Measurements from ENCODE around the gene CDR2.
A peak's percentile ranks its signal among the peaks of the same experiment; 100 is the strongest.

CDR2 gene

GRCh38 chr16:22359679-22360078 is 14.7 kb downstream of the CDR2 start:
- Histone ChIP-seq H3K4me3 (no peak overlapping the region), H3K27ac (no peak overlapping the region)
- no peak for TF ChIP-seq CTCF (IDR thresholded peaks at IDR 0.05)
- no peak for DNase-seq (ENCODE audit: low spot score)

DNA sequence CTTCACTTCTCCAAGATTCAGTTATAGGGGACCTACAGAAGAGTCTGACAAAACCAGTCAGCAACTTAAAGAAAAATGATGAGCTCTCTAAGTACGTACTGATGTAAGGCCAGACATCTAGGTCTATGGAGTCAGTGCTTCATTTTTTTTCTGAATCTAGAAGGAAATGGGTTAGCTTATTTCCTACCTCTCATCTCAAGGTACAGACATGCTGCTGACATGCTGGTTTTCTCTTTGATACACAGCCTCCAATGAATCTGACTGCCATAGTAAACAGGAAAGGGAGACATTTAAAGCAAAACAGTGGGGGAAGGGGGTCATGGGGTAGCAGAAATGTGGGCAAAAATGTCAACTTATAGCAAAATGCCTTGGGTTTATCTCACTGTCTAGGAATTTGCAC is 16.4 kb downstream of the CDR2 start:
- H3K4me3 ChIP-seq = no peak overlapping the region
- H3K27ac ChIP-seq = no peak overlapping the region
- no peak for DNase-seq (ENCODE audit: low spot score)
- TF ChIP-seq CTCF (IDR thresholded peaks at IDR 0.05) = no peak

GRCh38 chr16:22357635-22357971 is 16.8 kb downstream of the CDR2 start:
- no peak for DNase-seq (ENCODE audit: low spot score)
- TF ChIP-seq CTCF (IDR thresholded peaks at IDR 0.05) = no peak
- Histone ChIP-seq H3K27ac (no peak overlapping the region), H3K4me3 (no peak overlapping the region)

DNA sequence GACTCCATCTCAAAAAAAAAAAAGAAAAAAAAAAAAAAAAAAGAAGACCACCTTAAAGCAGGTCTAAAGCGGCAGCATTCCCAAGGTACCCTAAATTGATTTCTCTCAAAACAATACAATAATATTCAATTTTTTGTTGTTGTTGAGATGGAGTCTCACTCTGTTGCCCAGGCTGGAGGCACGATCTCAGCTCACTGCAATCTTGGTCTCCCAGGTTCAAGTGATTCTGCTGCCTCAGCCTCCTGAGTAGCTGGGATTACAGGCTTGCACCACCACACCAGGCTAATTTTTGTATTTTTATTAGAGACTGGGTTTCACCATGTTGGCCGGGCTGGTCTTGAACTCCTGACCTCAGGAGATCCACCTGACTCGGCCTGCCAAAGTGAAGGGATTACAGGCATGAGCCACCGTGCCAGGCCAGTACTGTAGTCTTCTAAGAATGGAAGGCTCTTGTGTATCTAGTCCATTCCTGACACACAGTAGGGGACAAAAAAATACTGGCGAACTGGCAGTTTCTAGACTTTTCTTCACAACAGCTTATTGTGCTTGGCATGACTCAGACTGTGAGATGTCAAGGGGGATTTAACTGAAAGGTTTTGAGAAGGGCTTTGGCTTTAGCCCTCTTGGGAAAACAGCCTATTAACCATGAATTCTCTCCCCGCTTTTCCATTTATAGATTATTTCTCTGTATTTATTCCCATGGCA is 17.3 kb downstream of the CDR2 start:
- no peak for TF ChIP-seq CTCF (IDR thresholded peaks at IDR 0.05)
- no peak for DNase-seq (ENCODE audit: low spot score)
- H3K27ac ChIP-seq = peak overlapping the region in 1 of 2 donors; percentile 2
- no peak overlapping the region for H3K4me3 ChIP-seq

DNA sequence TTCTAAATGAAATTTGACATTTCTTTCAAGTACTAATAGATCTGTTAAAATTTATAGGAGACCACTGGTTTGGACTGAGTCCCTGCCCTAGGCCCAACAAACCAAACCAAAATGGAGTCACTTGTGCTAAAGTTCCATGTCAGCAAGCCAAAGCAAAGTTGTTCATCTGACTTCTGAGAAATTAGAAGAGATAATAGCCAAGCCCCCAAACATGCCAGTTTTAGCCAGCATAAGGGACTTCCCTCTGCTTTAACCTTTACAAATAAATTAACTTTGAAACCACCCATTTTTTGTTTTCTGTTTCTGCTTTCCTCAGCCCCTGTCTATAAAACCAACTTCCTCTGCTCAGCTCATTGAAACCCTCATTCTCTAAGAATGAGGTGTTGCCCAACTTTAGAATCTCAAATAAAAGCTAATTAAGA is 18.9 kb downstream of the CDR2 start:
- H3K4me3 ChIP-seq = no peak overlapping the region
- DNase-seq (ENCODE audit: low spot score) = no peak
- no peak overlapping the region for H3K27ac ChIP-seq
- TF ChIP-seq CTCF (IDR thresholded peaks at IDR 0.05) = no peak

- Histone ChIP-seq H3K27ac (no peak overlapping the region), H3K4me3 (no peak overlapping the region)
- no peak for TF ChIP-seq CTCF (IDR thresholded peaks at IDR 0.05)
- DNase-seq (ENCODE audit: low spot score) = no peak
Measured at GRCh38 chr16:22353933-22354541, 20.4 kb downstream of the CDR2 start.

Data from coronary artery (tissue), 2 donors.